HEK293T (cell line): Measurements from ENCODE around the gene STK24.

Source experiments
- ARNT ChIP-seq: fragments of 450-650 bp; IDR thresholded peaks from 2 replicates; pipeline ENCODE4 v1.6.1; 2017; ENCODE audit warnings: mild to moderate bottlenecking
- BHLHE40 ChIP-seq: fragments of 450-650 bp; IDR thresholded peaks from 2 replicates; pipeline ENCODE4 v1.6.1; 2016; ENCODE audit warnings: mild to moderate bottlenecking, moderate library complexity, borderline replicate concordance
- CTBP1 ChIP-seq: fragments of 450-650 bp; IDR thresholded peaks from 2 replicates; pipeline ENCODE4 v1.6.1; 2016; ENCODE audit warnings: borderline replicate concordance
- ELF4 ChIP-seq: fragments of 450-650 bp; IDR thresholded peaks from 2 replicates; pipeline ENCODE4 v1.6.1; 2017; ENCODE audit warnings: antibody characterized with exemption
- FOXA1 ChIP-seq: fragments of 450-650 bp; IDR thresholded peaks from 2 replicates; pipeline ENCODE4 v1.6.1; 2016; ENCODE audit warnings: mild to moderate bottlenecking
- FOXK2 ChIP-seq: fragments of 450-650 bp; IDR thresholded peaks from 2 replicates; pipeline ENCODE4 v1.6.1; 2016; ENCODE audit warnings: mild to moderate bottlenecking
- FOXM1 ChIP-seq: fragments of 450-650 bp; IDR thresholded peaks from 2 replicates; pipeline ENCODE4 v1.6.1; 2017; ENCODE audit warnings: mild to moderate bottlenecking, borderline replicate concordance
- L3MBTL2 ChIP-seq: fragments of 450-650 bp; conservative IDR thresholded peaks from 2 replicates; pipeline ENCODE4 v1.6.1; 2016; ENCODE audit warnings: mild to moderate bottlenecking
- LEF1 ChIP-seq: fragments of 450-650 bp; IDR thresholded peaks from 2 replicates; pipeline ENCODE4 v1.6.1; 2017; ENCODE audit warnings: mild to moderate bottlenecking, borderline replicate concordance
- NFRKB ChIP-seq: fragments of 450-650 bp; IDR thresholded peaks from 2 replicates; pipeline ENCODE4 v1.6.1; 2016; ENCODE audit warnings: mild to moderate bottlenecking, moderate library complexity
- PKNOX1 ChIP-seq: fragments of 450-650 bp; IDR thresholded peaks from 2 replicates; pipeline ENCODE4 v1.6.1; 2016
- SP1 ChIP-seq: fragments of 450-650 bp; IDR thresholded peaks from 2 replicates; pipeline ENCODE4 v1.6.1; 2017
- SUZ12 ChIP-seq: fragments of 450-650 bp; IDR thresholded peaks from 2 replicates; pipeline ENCODE4 v1.6.1; 2016; ENCODE audit warnings: mild to moderate bottlenecking
- TARDBP ChIP-seq: fragments of 450-650 bp; IDR thresholded peaks from 2 replicates; pipeline ENCODE4 v1.6.1; 2016

DNA sequence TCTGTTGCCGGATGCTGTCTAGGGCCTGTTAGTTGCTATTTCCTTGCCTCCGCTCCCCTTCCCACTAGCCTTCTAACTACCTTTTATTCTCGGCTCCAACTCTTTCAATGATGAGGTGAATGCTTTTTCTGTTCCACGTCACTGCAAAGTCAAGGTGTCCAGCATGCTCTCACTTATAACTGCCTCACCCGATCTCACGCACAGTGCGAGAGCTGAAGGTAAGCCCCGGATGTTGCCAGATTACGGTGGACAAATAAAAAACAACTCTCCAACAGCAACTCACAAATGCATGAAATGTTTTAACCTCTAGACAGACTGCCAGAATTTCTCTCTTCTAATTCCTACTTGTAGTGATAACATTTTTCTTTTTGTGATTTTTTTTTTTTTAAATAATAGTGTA is 169.9 kb downstream of the STK24 start:
- TF ChIP-seq FOXM1 (no peak), SP1 (no peak), ELF4 (no peak), BHLHE40 (no peak), FOXA1 (no peak), PKNOX1 (no peak), SUZ12 (no peak), L3MBTL2 (no peak), LEF1 (no peak), TARDBP (no peak), ARNT (no peak), CTBP1 (no peak), FOXK2 (no peak), NFRKB (no peak)
